Liver (tissue), 3 donors: ENCODE measurements around the gene GNG2.

Experiments
- CTCF ChIP-seq: fragments of 150-350 bp; IDR thresholded peaks from 2 replicates; pipeline ENCODE4 v1.5.1; 2017; ENCODE audit warnings: improper control_type of control experiment, low read depth, low read length; ENCODE audit not compliant: missing input control
- RXRA ChIP-seq, 2 donors: IDR thresholded peaks; 2 replicates each; pipeline ENCODE4 v1.6.1; 2017 to 2018; ENCODE audit warnings: antibody characterized with exemption in 2 of 2, mild to moderate bottlenecking in 1 of 2
- SP1 ChIP-seq: IDR thresholded peaks from 2 replicates; pipeline ENCODE4 v1.6.1; 2018; ENCODE audit warnings: antibody characterized with exemption, mild to moderate bottlenecking
- TAF1 ChIP-seq: conservative IDR thresholded peaks from 2 replicates; pipeline ENCODE4 v1.6.1; 2016; ENCODE audit warnings: antibody characterized with exemption, mild to moderate bottlenecking
- YY1 ChIP-seq: IDR thresholded peaks from 2 replicates; pipeline ENCODE4 v1.6.1; 2016; ENCODE audit warnings: antibody characterized with exemption, mild to moderate bottlenecking
- ZBTB33 ChIP-seq: IDR thresholded peaks from 2 replicates; pipeline ENCODE4 v1.6.1; 2016; ENCODE audit warnings: antibody characterized with exemption
- TF ChIP-seq, protein P1 (sequence below): IDR thresholded peaks from 2 replicates; pipeline ENCODE4 v1.6.1; 2016; ENCODE audit warnings: antibody characterized with exemption
- donor health status: healthy.
- donor health status: healthy.

DNA sequence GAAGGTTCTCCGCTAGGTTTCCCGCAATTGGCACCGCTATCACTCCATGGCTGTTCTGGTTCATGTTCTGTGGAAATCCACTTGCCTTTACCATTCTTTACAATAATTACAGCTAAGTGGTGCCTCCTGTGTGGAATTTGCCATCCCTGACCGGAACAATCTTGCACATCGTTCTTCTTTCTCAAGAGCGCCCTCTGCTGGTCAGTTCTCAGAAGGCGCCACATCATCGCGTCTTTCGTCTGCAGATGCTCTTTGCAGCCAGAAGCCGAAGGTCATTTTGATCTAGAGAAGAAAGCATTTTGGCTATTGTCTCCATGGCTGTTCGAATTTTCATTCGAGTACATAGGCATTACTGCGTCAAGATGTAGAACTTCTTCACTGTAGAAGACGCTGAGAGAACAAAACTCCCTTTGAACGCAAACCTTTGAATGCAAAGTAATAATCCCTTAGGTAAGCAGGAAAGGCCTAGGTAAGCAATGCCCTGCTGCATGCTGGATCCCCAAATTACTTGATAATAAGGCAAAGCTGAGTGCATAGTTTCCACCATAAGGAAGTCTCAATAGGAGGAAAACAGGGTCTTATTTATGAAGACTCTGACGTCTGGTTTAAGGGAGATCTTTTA lies 118.8 kb downstream of the GNG2 start:
- TF ChIP-seq CTCF (peak; percentile 86), SP1 (no peak), TAF1 (no peak), RXRA (IDR thresholded peaks at IDR 0.05) (no peak), ZBTB33 (no peak), YY1 (no peak)
- TF ChIP-seq, protein P1, sequence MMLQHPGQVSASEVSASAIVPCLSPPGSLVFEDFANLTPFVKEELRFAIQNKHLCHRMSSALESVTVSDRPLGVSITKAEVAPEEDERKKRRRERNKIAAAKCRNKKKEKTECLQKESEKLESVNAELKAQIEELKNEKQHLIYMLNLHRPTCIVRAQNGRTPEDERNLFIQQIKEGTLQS: no peak
